ENCODE measurements around the gene FGD4.

FGD4 gene

GRCh38 chr12:32568228-32568627, 168.9 kb downstream of the FGD4 start:
- DNase-seq, result no peak

DNA sequence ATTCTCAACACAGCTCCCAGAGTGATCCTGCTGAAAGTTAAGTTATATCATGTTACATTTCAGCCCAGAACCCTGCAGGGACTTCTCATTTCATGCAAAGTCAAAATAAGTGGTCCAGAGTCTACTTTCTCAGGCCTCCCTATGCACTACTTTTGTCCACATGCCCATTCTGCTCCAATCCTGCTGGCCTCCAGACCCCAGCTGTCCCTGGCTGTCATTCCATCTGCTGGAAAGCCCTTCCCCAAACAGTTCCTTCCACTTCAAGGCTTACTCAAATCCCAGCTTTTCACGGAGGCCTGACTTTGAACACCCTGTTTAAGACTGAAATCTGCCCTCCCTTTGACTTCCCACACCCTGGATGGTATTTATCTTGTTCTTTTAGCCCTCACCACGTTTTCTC, 169.9 kb downstream of the FGD4 start:
- DNase-seq, result no peak

GRCh38 chr12:32574585-32574984, 175.2 kb downstream of the FGD4 start:
- no peak for DNase-seq

GRCh38 chr12:32577328-32577727, 178.0 kb downstream of the FGD4 start:
- no peak for DNase-seq

GRCh38 chr12:32583534-32583933, 184.2 kb downstream of the FGD4 start:
- DNase-seq, result no peak

DNA sequence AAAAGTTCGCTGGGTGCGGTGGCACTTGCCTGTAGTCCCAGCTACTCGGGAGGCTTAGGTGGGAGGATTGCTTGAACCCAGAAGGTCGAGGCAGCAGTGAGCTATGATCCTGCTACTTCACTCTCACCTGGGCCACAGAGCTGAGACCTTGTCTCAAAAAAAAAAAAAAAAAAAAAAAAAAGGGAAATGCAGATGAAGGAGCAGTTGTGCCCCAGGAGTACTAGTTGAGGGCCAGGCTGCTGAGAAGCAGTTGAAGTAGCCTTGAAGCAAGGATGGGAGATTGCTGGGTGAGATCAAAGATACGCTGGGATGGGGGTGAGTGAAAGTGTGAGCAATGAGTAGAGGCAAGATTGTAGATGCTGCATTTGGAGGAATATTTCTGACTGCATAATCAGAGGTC, 186.3 kb downstream of the FGD4 start:
- DNase-seq, result no peak

DNA sequence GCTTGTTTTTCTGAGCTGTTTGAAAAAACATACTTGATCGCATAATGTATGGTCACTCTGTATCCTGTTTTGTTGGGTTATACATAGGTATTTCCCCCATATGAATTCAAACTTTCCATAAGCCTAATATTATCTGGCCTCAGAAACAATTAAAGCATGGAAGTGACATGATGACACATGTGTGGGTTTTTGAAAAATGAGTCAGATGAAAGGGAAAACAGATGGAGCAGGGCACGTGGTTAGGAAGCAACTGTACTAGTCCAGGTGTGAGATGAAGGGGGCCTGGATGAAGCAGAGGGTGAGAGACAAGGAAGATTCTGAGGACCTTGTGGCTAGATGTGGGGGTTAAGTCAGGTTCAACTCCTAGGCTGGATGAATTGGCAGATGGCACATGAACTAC, 187.0 kb downstream of the FGD4 start:
- no peak for DNase-seq

- DNase-seq, result no peak
Measured at GRCh38 chr12:32587581-32588495, 188.5 kb downstream of the FGD4 start.

DNA sequence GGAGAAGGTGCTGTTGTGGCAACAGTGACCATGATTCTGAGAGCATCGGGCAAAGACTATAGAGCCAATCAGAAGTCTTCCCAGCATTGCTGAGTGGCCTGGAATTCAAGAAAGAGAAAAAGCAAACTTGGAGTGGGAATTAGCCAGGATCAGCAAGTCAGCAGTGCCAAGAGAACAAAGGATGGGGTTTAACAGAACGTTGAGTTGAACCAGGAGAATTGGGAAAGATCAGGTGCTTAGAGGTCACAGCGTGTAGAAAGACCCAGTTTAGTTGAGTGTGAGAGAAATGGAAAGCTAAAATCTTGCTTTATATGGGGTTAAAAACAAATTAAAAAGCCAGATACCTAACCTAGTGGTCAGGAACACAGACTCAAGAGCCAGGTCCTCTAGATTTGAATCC, 189.2 kb downstream of the FGD4 start:
- no peak for DNase-seq

DNA sequence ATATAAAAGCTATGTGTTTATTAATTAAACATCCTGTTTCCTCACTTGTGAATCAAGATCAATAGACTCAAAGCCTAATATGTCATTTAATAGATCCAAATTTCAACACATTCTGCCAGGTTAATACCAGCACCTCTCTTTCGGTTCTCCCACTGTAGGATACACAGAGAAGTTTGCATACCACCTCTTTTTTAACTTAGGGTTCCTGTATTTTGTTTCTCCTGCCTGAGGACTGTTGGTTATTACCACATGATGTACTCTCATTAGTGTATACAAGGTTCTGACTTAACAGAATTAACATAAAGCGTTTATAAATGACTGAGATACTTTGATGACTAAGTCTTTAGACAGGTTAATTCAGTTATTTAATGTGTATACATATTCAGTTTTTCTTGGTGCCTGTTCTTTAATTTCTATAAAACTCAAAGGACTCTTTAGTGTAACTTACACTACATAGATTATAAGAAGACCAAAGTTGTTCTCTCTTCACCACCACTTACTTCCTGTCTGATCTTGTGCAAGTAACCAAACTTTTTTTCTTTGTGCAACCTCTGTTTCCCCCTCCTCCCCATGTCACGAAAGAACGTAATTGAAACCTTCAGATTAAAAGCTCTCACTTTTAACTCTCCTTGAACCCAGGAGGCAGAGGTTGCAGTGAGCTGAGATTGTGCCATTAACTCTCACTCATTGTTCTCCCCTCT, 190.0 kb downstream of the FGD4 start:
- DNase-seq, result no peak

DNA sequence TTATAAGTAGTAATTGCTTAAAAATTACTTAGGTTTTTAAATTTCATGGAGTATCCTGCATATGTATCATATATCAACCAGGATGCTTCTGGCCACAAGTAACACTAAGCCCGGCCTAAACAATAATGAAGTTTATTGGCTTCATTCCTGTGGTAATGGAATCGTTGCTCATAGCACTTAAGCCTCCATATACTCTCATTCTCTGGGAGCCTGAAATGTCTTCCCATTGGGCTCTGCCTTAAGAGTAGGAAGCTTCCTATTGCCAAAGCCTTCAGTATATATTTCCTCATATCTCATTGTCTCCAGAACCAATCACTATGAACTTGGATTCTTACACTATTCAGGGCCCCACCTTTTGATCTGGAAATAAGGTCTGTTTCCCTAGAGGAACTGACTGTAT, 195.9 kb downstream of the FGD4 start:
- no peak for DNase-seq

GRCh38 chr12:32596030-32596429, 196.7 kb downstream of the FGD4 start:
- DNase-seq, result no peak

DNA sequence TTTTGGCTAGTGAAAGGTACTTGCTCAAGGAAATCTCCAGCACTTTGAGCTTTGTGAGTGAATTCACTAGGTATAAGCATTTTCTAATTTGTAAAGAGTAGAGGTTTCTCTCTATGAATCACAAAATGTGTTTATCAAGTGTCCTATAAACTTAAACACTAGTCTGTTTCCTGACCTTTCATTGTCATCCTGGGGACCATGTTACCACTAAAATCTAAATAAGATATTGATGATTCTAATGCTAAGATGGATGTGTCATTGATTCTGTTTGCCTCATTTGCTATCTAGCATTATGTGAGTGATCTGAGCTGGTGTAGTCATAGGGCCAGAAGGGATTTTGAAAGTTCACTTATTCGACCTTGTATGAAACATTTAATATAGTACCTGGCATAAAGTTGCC, 199.3 kb downstream of the FGD4 start:
- no peak for DNase-seq

- no peak for DNase-seq
Measured at GRCh38 chr12:32600681-32601080, 201.3 kb downstream of the FGD4 start.

DNA sequence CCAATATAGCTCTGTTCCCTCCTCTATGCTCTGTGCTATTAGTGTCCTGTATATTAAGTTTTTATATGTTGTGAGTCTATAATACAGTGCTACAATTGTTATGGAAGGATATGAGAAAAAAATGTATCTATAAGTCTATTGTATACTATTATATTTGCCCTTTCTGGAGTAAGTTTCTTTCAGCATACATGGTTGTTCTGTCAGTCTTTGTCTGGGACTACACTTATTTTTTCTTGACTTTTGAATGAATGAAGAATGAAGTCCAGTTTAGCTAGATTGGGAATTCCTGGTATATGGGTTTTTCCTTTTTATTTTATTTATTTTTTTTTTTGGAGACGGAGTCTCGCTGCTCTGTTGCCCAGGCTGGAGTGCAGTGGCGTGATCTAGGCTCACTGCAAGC, 203.7 kb downstream of the FGD4 start:
- no peak for DNase-seq

GRCh38 chr12:32603858-32604257, 204.5 kb downstream of the FGD4 start:
- DNase-seq, result no peak

- no peak for DNase-seq
Measured at GRCh38 chr12:32604565-32604964, 205.2 kb downstream of the FGD4 start.

DNA sequence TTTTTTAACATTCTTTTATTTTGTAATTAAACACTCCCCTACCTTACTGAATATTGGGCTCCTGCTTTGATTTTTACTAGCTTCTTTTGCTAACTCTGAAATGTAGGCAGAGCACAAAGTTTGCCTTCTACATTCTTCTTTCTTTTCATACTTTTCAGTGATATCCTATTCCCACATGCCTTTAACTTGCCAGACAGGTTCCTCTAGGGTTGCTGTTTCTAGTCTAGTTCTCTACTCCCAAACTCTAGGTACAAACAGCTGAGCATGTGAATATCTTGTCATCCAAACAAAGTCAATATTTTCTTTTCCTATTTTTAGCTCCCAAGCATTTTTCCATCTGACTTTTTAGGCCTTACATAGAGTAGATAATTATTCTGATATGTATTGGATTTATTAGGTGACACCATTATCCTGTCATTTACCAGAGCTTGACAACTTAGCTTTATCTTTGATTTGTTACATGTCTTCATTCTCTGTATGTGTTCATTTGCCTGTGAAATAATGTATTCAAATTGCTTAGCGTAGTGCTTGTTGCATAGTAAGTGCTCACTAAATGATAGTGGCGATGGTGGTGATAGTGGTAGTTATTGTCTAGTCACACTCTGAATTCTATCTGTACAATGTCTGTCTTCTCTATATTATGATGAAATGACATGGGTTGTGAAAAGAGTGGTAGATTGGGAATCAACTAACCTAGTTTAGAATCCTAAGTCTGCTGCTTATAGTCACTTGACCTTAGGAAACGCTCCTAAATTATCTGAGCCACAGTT, 206.2 kb downstream of the FGD4 start:
- no peak for DNase-seq

- no peak for DNase-seq
Measured at GRCh38 chr12:32606443-32606842, 207.1 kb downstream of the FGD4 start.

- no peak for DNase-seq
Measured at GRCh38 chr12:32609966-32610365, 210.6 kb downstream of the FGD4 start.

GRCh38 chr12:32611986-32612385, 212.6 kb downstream of the FGD4 start:
- no peak for DNase-seq

DNA sequence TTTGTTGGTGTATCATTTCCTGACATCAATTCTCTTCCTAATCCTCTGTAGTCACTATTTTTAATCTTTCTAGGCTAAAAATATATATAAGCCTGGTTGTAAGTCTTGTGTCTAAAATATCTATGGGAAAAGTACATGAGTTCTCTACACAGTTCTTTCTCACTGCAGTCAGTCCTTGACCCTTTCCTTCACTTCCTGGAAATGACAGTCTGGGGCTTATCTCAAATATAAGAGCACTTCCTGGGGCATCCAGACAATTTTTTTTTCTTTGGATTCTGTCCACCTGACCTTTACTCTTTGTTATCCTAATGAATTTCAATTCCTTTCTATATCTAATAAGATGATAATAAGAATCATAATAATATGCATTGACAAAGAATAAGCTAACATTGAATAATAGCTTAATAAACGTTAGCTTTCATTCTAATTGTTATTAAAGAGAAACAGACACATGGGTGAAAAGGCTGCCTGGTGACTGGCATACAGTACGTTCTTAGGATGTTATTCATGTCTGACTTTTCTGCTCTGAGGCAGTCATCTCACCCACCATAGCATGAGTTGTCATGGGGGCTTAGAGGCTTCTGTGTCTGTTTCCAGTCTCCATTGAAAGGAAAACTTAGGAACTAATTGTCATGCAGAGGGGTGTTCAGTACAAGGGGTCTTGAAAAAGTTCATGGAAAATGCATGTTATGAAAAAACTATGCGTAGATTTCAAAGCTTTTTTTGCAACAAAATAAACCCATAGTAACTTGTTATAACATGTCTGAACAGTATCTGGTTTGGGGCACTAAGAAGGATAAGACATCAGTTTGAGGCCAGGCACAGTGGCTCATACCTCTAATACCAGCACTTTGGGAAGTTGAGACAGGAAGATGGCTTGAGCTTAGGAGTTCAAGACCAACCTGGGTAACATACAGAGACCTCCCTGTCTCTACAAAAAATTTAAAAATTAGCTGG, 213.6 kb downstream of the FGD4 start:
- DNase-seq, result no peak
